ENCODE results near the gene TARBP1.
"Not testable (repeated sequence)": the region's sequence is repeated elsewhere in the genome, so short reads cannot be mapped to it uniquely, and the experiment has no call there.

DNA sequence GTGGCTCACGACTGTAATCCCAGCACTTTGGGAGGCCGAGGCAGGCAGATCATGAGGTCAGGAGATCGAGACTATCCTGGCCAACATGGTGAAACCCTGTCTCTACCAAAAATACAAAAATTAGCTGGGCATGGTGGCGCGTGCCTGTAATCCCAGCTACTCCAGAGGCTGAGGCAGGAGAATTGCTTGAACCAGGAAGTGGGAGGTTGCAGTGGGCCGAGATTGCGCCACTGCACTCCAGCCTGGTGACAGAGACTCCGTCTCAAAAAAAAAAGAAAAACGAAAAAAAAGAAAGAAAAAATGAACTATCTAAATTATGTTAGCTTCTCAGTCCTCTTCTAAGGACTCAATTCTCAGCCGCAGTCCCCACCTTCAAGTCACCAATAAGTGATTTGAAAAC, 39.1 kb upstream of the TARBP1 start:
- not testable (repeated sequence) for TF ChIP-seq CTCF (IDR thresholded peaks at IDR 0.05); POLR2A (IDR thresholded peaks at IDR 0.05); EP300 (IDR thresholded peaks at IDR 0.05; ENCODE audit: low read depth)

Measured in transverse colon (tissue), 3 donors.